Choroid plexus epithelial cell (primary cell): ENCODE data around the gene U2AF2.

ENCODE experiments used
- DNase-seq: peaks from one replicate; pipeline ENCODE4 v3.0.0-alpha.2; 2010; ENCODE audit warnings: low read depth
- H3K4me3 ChIP-seq: 2 replicates; pipeline ENCODE4 v1.5.1; 2011; ENCODE audit warnings: low read depth, mild to moderate bottlenecking, control low read depth, low read length, moderate library complexity
- TF ChIP-seq, protein P1 (sequence below): conservative IDR thresholded peaks from 2 replicates; pipeline ENCODE4 v1.5.1; 2011; ENCODE audit warnings: low read depth, mild to moderate bottlenecking, control low read depth, inconsistent platforms, low read length, moderate library complexity

U2AF2 gene

GRCh38 chr19:55616395-55616875 lies 38.4 kb upstream of the U2AF2 start:
- TF ChIP-seq, protein P1, sequence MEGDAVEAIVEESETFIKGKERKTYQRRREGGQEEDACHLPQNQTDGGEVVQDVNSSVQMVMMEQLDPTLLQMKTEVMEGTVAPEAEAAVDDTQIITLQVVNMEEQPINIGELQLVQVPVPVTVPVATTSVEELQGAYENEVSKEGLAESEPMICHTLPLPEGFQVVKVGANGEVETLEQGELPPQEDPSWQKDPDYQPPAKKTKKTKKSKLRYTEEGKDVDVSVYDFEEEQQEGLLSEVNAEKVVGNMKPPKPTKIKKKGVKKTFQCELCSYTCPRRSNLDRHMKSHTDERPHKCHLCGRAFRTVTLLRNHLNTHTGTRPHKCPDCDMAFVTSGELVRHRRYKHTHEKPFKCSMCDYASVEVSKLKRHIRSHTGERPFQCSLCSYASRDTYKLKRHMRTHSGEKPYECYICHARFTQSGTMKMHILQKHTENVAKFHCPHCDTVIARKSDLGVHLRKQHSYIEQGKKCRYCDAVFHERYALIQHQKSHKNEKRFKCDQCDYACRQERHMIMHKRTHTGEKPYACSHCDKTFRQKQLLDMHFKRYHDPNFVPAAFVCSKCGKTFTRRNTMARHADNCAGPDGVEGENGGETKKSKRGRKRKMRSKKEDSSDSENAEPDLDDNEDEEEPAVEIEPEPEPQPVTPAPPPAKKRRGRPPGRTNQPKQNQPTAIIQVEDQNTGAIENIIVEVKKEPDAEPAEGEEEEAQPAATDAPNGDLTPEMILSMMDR, result no peak
- DNase-seq, result no peak
- no peak overlapping the region for H3K4me3 ChIP-seq

DNA sequence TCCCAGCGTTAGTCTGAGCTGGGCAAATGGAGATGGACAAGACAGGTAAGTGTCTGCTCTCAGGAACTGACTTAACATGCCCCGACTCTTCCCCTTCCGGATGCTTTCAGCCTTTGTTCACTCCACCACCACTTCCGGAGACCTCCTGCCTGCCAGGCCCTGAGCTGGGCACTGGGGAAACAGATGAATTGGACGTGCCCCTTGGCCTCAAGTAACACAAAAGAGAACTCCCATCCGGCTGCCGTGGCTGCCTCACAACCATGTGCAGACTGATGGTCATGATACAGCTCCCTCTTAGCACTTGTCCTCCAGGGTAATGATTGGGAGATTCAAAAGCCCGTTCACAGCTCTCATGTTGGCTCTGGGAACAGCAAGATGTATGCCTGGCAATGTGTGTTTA lies 37.4 kb upstream of the U2AF2 start:
- TF ChIP-seq, protein P1, result no peak
- no peak overlapping the region for H3K4me3 ChIP-seq

GRCh38 chr19:55618426-55618825 lies 36.4 kb upstream of the U2AF2 start:
- TF ChIP-seq, protein P1, result no peak
- no peak for DNase-seq
- H3K4me3 ChIP-seq, result no peak overlapping the region

More for the DNA sequence above, 37.4 kb upstream of the U2AF2 start:
- DNase-seq, result no peak

DNA sequence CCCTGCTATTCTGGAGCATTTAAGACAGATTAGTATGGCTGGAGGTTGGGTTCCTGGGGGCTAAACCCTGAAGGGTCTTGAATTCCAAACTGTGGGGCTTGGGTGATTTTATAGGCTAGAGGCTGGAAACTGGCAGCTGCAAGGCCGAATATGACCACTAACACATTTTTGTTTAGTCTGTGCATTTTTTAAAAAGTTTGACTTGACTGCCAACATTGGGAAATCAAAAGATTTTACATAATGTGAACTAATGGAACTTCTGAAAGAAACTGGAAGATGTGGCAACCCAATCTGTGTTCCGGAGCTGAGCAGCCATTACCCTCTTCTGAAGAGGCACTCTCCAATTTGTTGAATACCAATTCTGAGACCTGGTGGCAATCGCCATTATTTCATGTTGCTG lies 35.5 kb upstream of the U2AF2 start:
- no peak overlapping the region for H3K4me3 ChIP-seq
- TF ChIP-seq, protein P1, result no peak
- DNase-seq, result peak; percentile 45

- TF ChIP-seq, protein P1, result no peak
- DNase-seq, result peak; percentile 19
- H3K4me3 ChIP-seq, result no peak overlapping the region
These were observed 34.2 kb upstream of the U2AF2 start for GRCh38 chr19:55620410-55621204.

- no peak overlapping the region for H3K4me3 ChIP-seq
- TF ChIP-seq, protein P1, result no peak
These were observed 33.6 kb upstream of the U2AF2 start for GRCh38 chr19:55621205-55621672.

More at GRCh38 chr19:55621205-55621672, 33.6 kb upstream of the U2AF2 start:
- DNase-seq, result no peak
